Uterus (tissue), 2 donors: ENCODE measurements around the gene SLC9C1.

Experiments used
- CTCF ChIP-seq, 4 experiments: fragments of 200-600 bp in 2 of 4; fragments of 450-650 bp in 2 of 4; sonication (generic) in 2 of 4; IDR thresholded peaks; one replicate each; pipeline ENCODE4 v1.5.1; 2016 to 2019; ENCODE audit warnings: antibody characterized with exemption in 4 of 4, mild to moderate bottlenecking in 2 of 4, moderate library complexity in 1 of 4
- POLR2A ChIP-seq, 2 donors: fragments of 450-650 bp; IDR thresholded peaks; one replicate each; pipeline ENCODE4 v1.6.1; 2016; ENCODE audit warnings: antibody characterized with exemption in 2 of 2, mild to moderate bottlenecking in 1 of 2, moderate library complexity in 1 of 2

GRCh38 chr3:112327371-112327951 lies 33.4 kb upstream of the SLC9C1 start:
- TF ChIP-seq CTCF (IDR thresholded peaks at IDR 0.05) (peak; percentile 62 to 82 (median 76)), POLR2A (IDR thresholded peaks at IDR 0.05) (no peak)
